GM18499 (cell line): ENCODE results near the gene UPK1A.
"Not testable (repeated sequence)": the region's sequence is repeated elsewhere in the genome, so short reads cannot be mapped to it uniquely, and the experiment has no call there.

Experiments
- ATAC-seq: cut with Tn5 transposase; IDR thresholded peaks from one replicate; pipeline ENCODE4 v1.9.1; 2021; ENCODE audit warnings: moderate number of reproducible peaks; ENCODE audit not compliant: insufficient read depth, unreplicated experiment

The UPK1A gene

DNA sequence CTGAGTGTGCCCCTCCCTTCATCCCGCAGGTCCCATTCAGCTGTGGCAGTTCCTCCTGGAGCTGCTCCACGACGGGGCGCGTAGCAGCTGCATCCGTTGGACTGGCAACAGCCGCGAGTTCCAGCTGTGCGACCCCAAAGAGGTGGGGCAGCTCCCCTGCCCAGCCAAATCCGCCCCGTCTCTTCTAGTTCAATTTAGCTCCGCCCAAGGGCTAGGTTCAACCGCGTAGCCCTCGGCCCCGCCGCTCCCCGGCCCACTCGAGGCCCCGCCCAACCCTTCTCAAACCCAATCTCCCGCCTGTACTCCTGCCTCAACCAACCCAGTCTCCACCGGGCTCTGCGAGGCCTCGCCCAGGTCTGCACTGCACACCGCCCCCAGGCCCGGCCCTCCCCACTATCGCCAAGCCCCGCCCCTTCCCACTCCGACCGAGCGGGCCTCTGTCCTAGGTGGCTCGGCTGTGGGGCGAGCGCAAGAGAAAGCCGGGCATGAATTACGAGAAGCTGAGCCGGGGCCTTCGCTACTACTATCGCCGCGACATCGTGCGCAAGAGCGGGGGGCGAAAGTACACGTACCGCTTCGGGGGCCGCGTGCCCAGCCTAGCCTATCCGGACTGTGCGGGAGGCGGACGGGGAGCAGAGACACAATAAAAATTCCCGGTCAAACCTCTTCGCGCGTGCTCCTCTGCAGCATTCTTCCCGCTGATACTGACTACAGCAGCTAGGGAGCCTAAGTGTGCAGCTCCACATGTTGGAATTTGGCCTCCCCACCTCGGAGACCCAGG, 21.9 kb upstream of the UPK1A start:
- ATAC-seq = peak; percentile 35

DNA sequence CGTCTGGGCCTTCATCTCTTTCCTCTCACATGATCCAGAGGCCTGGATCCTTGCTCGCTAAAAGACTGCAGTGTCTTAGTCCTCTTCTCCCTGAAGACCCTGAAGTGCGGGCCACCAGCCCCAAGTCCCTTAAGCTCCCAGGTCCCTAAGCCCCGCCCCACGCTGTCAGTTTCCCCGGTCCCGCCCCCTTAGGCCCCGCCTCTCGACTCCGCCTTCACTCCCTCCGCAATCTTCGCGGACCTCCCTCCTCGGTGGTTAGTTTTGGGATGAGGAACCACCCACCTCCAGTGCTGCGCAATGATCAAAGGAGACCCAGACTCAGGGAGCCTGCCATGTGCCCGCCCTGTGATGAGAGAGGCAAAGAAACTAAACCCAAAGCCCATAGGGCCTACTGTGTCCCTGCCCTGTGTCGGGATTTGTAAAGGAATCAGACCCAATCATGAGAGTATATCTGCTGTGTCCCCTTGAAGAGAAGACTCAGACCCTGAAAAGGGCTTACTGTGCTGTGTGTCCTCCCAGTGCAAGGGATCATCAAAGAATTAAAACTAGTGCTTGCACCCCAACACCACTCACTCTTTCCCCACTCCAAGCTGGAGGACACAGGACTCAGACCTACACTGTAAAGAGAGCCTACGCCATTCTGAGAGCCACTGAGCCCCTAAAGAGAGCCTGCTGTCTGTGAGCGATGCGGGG, 21.2 kb upstream of the UPK1A start:
- no peak for ATAC-seq

- ATAC-seq = no peak
These were observed 20.4 kb upstream of the UPK1A start for GRCh38 chr19:35645680-35646511.

DNA sequence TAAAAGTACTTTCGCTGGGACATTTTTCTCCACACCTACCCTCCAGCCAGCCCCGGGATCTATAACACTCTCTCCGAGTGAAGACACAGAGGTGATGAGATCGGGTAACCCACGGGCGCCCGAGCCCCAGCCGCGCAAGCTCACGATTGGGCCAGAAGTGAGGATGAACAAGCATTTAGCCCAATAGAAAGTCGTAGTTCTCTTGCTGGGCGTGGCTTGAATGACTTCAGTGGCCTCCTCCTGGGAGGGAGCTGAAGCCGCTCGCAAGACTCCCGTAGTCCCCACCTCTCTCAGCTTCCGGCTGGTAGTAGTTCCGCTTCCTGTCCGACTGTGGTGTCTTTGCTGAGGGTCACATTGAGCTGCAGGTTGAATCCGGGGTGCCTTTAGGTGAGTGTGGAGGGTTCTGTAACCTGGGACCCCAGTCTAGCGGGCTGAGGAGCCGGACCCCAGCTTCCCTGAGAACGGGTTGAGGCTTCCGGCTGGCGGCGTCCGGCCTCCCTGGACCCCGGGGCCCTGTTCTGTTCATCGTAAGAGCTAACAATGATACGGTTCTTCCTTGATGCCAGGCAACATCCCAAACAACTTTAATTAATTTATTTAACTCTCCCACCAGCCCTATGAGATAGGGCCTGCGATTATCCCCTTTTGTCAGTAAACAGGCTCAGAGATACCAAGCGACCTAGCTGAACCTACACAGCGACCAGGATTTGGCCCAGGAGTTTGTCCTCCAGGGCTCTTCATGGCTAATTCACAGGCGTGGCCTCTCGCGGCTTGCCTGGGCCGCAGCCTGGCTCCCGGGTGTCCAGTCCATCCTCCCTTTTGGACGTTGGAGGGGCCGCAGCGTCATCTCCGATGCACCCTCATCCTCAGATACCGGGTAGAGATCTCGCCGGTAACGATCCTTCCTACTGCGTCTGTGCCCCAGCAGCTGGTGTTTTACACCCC, 18.0 kb upstream of the UPK1A start, which contains the start of gene COX6B1:
TSS of gene COX6B1 (plus strand) at position 307 of the 945 bp plus-strand sequence. CDS start 2,921 bp downstream, outside the sequence.
- peak; percentile 44 for ATAC-seq

DNA sequence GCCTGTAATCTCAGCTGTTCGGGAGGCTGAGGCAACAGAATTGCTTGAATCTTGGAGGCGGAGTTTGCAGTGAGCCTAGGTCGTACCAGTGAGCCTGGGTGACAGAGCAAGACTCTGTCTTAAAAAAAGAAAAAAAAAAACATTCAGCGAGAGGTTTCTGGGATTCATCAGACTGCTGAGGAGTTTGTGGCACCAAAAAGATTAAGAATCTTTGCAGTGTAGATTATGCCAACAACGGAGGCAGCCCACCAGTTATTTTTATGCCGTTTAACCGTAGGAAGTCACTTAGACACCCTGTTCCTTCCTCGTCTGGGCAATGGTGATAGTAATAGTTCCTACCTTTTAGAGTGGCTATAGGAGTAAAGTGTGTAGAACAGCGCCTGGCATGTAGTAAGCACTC, 15.7 kb upstream of the UPK1A start:
- no peak for ATAC-seq

GRCh38 chr19:35654828-35655227, 11.5 kb upstream of the UPK1A start:
- ATAC-seq = not testable (repeated sequence)

GRCh38 chr19:35655600-35655999, 10.7 kb upstream of the UPK1A start:
- ATAC-seq = no peak

DNA sequence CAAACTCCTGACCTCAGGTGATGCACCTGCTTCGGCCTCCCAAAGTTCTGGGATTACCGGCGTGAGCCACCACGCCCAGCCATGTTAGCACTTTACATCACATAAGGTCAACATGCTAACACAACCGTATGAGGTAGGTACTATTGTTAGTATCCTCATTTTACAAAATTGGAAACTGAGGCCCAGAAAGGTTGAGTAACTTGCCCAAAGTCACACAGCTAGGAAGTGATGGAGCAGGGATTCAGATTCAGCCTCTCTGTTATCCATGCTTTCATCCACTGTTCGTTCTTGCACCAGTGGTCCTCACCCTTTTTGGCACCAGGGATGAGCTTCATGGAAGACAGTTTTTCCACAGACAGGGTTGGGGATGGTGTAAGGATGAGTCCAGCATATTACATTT, 9.6 kb upstream of the UPK1A start:
- no peak for ATAC-seq

DNA sequence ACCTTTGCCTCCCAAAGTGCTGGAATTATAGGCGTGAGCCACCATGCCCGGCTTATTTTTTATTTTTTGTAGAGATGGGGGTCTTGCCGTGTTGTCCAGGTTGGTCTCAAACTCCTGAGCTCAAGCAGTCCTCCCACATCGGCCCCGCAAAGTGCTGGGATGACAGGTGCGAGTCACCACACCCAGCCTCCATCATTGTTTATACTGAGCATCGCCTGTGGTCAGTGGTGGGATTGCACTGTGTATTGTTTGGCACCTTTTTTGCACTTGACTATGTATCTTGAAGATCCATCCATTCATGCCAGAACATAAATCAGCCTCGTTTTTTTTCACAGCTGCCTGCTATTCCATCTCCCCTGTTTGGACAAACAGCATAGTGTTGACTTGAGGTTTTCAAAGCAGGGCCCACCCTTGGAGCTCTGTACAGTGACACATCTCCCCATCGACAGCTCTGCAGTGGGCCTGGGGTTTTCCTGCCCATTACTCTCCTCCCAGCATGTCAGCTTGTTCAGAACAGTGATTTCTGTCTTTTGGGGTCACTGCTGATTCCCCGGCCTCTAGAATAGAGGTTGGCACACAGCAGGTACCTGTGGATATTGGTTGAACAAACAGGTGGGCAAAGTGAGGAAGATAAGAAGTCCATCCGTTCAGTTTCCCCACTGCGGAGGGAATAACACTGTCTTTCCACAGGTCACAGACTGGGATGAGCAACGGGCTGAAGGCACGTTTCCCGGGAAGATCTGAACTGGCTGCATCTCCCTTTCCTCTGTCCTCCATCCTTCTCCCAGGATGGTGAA, 8.2 kb upstream of the UPK1A start:
- ATAC-seq = no peak

- ATAC-seq = no peak
These were observed 4.3 kb upstream of the UPK1A start for GRCh38 chr19:35661995-35662340.

DNA sequence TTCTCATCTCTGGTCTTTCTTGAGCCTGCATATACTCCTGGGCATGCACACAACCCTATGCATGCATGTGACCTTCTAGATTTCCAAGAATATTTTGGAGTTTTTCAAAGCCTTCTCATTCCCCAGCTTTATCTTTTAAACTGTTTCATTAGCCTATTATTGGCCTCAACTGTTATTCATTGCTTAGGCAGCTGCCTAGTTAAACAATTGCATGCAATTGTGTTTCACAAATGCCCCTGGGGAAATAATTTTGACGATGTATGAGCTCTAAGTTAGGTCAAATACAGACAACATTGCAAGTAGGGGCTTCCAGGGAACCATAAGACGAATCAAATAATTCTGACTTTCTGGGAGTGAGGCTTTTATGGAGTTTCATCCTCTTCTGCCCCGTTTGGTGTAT, 2.3 kb upstream of the UPK1A start:
- ATAC-seq = no peak

- no peak for ATAC-seq
These were observed 1.2 kb upstream of the UPK1A start for GRCh38 chr19:35665157-35665556.

GRCh38 chr19:35665604-35666003, 713 bp upstream of the UPK1A start:
- ATAC-seq = no peak

DNA sequence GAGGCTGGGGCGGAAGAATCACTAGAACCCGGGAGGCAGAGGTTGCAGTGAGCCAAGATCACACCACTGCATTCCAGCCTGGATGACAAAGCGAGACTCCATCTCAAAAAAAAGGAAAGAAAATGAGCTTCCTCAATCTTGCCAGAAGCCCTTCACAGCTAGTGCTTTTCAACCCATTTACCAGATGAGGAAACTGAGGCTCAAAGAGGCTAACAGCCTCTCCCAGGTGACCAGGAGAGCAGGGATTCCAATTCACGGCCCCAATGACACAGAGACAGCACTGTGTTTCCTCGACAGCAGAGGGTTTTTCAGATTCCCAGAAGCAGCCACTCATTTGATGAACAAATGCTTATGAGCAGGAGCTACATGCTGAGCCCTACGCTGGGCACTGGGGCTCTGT, 3.2 kb downstream of the UPK1A start:
- no peak for ATAC-seq

DNA sequence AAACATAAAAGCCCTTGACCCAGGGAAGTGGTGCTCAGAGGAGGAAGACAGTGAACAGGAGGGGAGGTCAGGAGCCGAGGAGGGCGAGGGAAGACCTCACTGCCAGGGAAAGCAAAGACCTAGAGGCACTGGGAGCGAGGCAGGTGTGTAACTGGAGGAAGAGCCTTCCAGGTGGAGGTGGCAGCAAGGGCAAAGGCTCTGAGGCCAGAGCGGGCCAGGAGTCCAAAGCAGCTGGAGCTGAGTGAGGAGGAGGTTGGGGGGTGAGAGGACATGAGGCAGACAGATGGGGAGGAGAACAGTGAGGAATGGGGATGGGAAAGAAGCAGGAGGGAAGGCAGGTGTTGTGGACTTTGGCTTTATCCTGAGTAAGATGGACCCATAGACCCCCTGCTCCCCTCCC, 3.7 kb downstream of the UPK1A start:
- ATAC-seq = no peak

- no peak for ATAC-seq
These were observed 4.4 kb downstream of the UPK1A start for GRCh38 chr19:35670686-35671085.

- ATAC-seq = no peak
These were observed 5.5 kb downstream of the UPK1A start for GRCh38 chr19:35671818-35672217.

- ATAC-seq = no peak
These were observed 6.9 kb downstream of the UPK1A start for GRCh38 chr19:35673121-35673804.
